HG03558 (cell line): ENCODE data around the gene CILP2.

ENCODE experiments used
- ATAC-seq: cut with Tn5 transposase; IDR thresholded peaks from one replicate; pipeline ENCODE4 v1.9.1; 2021; ENCODE audit warnings: moderate number of reproducible peaks; ENCODE audit not compliant: unreplicated experiment; ENCODE audit errors: extremely low read depth

The CILP2 gene

GRCh38 chr19:19538061-19538784 is at the start of gene CILP2:
Gene CILP2, plus strand, starts transcription at chr19:19538265. Its CDS starts 85 bp downstream, at chr19:19538350.
- ATAC-seq = no peak

DNA sequence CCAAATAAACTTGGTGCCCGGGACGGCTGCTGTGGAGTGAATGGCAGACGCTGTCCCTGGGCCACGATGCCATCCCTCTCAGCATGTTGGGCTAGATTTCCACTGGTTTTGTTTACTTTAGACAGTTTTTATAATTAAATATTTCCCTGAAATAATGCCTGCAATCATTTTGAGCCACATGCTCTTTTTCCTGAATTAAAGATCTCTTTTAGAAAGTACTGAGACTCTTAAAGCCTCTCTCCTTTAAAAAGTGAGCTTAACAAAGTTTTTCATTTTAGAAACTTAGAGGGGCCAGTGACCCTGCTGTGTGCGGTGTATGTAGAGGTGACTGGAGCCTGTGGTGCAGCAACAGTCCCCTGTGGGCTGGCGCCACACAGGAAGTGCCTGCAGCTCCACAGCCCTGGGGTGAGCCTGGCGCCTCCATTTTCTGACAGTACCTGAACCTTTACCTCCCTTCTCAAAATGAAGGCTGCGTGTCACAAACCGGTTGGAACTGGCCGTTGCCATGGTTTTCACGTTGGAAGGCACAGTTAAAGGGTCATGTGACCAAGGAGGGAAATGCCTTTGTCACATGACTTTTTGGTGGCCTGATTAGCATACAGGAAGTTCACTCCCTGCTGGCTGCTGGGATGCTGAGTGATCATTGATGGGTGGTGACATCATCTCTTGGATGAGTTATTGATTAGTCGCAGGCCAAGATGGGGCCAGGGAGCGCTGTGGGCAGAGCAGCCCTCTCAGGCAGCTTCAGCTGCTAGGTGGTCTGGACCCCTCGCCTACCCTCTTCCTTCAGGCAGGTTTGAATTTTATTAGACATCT is 49.0 kb upstream of the CILP2 start:
- ATAC-seq = peak; percentile 41

GRCh38 chr19:19489804-19490204 is 48.3 kb upstream of the CILP2 start:
- ATAC-seq = no peak

DNA sequence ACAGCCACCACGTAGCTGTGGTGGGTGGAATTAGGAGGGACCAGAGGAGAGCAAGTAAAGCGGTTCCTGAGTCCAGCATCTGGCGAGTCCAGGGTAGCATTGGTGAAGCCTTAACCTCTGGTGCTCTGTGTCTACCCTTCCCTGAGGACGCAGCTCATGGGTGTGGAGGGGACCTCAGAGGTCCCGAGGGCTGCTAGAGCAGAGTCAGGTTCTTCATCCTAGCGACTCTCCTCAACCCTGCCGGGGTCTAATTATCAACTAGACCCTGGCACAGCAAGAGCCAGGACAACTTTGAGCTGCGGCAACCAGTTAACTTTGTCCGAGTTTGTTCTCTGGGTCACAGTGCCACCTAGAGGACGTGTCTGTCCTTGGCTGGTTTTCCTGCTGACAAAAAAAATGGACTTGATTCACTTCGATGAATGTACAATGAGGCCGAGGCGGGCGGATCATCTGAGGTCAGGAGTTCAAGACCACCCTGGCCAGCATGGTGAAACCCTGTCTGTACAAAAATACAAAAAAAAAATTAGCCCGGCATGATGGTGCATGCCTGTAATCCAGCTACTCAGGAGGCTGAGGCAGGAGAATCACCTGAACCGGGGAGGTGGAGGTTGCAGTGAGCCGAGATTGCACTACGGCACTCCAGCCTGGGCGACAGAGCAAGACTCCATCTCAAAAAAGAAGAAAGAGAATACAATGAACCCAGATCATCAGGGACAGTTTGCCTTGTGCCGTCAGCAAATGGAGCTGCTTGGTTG is 47.7 kb upstream of the CILP2 start:
- no peak for ATAC-seq

DNA sequence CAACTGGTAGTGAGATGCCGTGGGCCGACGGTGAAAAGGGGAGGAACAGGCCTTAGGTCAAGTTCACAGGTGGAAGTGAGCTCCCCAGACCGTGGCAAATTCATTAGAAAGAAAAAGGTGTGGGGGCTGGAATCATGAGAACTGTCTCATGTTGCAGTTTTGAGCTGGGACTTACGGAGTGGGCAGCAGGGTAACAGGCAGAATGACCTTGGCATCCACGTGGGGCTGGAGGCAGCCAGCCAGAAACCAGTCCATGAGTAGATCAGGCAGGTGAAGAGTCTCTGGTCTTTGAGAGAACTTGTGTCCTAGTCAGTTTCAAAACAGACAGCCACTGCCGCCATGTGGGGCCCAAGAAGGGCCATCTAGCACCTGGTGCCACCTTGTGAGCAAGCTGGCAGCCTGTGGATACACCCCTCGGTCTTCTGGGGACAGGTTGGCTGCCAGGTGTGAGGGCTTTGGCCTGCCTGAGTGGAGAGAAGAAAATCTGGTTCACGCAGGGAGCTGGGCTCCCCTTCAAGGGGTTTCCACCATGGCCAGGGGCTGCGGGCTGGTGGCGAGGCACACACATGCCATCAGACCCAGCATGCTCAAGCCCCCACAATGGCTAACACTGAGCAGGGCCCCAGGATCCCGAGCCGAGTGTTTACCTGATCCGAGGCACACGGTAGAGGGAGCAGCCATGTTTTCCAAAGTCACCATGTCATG is 46.6 kb upstream of the CILP2 start:
- no peak for ATAC-seq

GRCh38 chr19:19492026-19492610 is 45.9 kb upstream of the CILP2 start:
- ATAC-seq = no peak

- no peak for ATAC-seq
Measured at GRCh38 chr19:19493841-19494546, 44.1 kb upstream of the CILP2 start.

- no peak for ATAC-seq
Measured at GRCh38 chr19:19495614-19496603, 42.2 kb upstream of the CILP2 start.

GRCh38 chr19:19498255-19498991 is 39.6 kb upstream of the CILP2 start:
- no peak for ATAC-seq

GRCh38 chr19:19499272-19499995 is 38.6 kb upstream of the CILP2 start:
- no peak for ATAC-seq

DNA sequence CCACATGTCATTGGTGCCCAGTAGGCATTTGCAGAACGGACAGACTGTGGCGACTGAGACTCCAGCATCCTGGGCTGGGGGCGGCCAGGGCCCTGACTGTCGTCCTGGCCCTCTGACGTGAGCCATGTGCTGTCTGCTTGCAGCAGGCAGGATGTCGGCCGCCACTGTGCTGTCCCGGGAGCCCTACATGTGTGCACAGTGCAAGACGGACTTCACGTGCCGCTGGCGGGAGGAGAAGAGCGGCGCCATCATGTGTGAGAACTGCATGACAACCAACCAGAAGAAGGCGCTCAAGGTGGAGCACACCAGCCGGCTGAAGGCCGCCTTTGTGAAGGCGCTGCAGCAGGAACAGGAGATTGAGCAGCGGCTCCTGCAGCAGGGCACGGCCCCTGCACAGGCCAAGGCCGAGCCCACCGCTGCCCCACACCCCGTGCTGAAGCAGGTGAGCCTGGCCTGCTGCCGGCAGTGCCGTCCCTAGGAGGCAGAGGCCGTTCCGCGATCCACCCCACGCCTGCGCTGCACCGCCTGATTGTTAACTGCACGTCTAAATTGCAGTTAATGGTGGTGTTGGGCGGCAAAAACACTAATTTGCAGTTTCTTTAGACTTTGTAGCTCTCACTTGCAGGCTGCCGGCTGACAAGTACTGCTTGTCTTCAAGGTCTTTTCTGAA is 37.0 kb upstream of the CILP2 start:
- ATAC-seq = no peak

DNA sequence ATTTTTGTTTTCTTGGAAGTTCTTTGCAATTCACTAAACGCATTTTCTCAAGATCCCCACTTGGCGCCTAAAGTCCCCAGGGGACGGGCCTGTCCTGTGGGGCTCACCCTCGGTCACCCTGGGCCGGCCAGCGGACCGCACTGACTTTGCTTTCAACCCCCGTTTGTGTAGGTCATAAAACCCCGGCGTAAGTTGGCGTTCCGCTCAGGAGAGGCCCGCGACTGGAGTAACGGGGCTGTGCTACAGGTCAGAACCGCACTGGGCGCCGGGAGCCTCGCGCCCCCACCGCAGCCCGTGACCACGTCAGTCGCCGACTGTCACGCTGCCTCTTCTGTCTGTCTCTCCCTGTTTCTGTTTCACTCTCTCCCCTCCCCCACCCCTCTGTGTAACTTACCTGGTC is 36.3 kb upstream of the CILP2 start:
- no peak for ATAC-seq

GRCh38 chr19:19502281-19502680 is 35.8 kb upstream of the CILP2 start:
- no peak for ATAC-seq

DNA sequence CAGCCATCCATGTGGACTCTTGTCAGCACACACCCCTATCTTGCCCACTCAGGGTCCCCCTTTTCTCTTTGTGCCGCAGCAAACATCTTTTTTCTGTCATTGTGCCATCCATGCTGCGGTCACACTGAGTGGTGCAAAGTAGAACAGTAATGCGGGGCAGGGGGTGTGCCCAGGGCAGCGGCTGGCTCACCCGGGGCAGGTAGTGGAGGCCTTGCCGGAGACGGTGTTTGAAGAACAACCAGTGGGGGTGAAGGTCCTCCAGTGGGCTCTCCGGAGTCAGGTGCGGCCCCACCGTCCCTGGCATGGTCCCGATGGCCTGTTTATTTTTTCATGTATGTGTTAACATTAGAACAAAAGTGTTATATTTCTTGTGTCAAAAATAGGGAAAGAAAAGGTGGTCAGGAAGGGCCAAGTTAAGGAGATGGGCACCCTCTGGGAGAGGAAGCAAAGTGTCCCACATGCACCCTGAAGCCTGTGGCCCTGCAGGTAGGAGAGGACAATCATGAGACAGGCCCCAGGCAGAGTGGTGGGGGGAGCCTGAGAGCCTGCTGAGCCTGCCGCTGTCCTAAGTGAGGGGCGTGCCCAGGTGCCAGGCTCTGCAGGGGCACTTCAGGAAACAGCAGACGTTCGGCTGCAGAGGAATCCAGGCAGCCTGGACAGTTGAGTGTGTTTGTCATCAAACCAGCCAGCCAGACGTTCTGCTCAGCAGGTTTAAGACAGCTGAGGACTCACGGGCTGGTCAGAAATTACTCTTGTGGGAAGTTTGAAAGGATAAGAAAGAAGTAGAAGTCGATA is 35.1 kb upstream of the CILP2 start:
- no peak for ATAC-seq
